HCT116 (cell line): Measurements from ENCODE around the gene KCNAB3. TPM values are rescaled to one million over a fixed set of nuclear protein-coding genes. Genes with fewer than 3 reads are reported as not detected.

ENCODE experiments used
- ATAC-seq: fragments of 200-7000 bp; cut with Tn5 transposase; 2 replicates; pipeline ENCODE4 v1.9.1; 2020; ENCODE audit warnings: mild to moderate bottlenecking, moderate library complexity
- BruUV-seq: library from RNA; stranded (reverse); fragments of 400-500 nt; replicated peaks from 2 replicates; lab custom pipeline; 2021; lab: Mats Ljungman, UMichigan
- CTCF ChIA-PET: fragments of 300-600 bp; sonication (Branson Sonifier 250); formaldehyde crosslinking; loops from one replicate; lab custom pipeline; 2021; ENCODE audit warnings: antibody characterized with exemption; lab: Charles Lee
- POLR2A ChIA-PET: fragments of 300-600, 350-600 bp; sonication (Branson Sonifier 250); formaldehyde crosslinking; loops from one replicate; lab custom pipeline; 2021; ENCODE audit warnings: antibody characterized with exemption; lab: Charles Lee
- RAD21 ChIA-PET, 2 experiments: fragments of 300-600 bp; sonication (Branson Sonifier 250); formaldehyde crosslinking; loops; one replicate each; lab custom pipeline; 2023; ENCODE audit warnings: low total read pairs in 2 of 2; ENCODE audit not compliant: uncharacterized antibody in 2 of 2, unreplicated experiment in 2 of 2, low non-redundant PET in 1 of 2; lab: Charles Lee
- DNase-seq: peaks from one replicate; pipeline ENCODE4 v3.0.0-alpha.2; 2010; ENCODE audit warnings: low read depth, low spot score
- H2AFZ ChIP-seq: fragments of 200-600 bp; shearing (Covaris generic), sonication (generic); 2 replicates; pipeline ENCODE4 v1.6.1; 2017; ENCODE audit warnings: low read depth, mixed run types, mixed read lengths, antibody characterized with exemption, low read length; ENCODE audit not compliant: poor library complexity, severe bottlenecking
- H3K27ac ChIP-seq: 2 replicates; pipeline ENCODE4 v1.5.1; 2012; ENCODE audit warnings: low read depth, low read length
- H3K27me3 ChIP-seq: fragments of 200-600 bp; sonication (generic); 2 replicates; pipeline ENCODE4 v1.6.1; 2016; ENCODE audit warnings: mixed run types, low read length, mixed read lengths; ENCODE audit not compliant: insufficient read depth
- H3K36me3 ChIP-seq, 2 experiments: fragments of 200-500 bp in 1 of 2; fragments of 200-600 bp in 1 of 2; sonication (Bioruptor generic) in 1 of 2; sonication (generic) in 1 of 2; 2 replicates each; pipeline versions ENCODE4 v1.5.1 to v1.6.1; 2014 to 2016; ENCODE audit warnings: low read length in 2 of 2, inconsistent platforms in 1 of 2, mixed read lengths in 1 of 2, mixed run types in 1 of 2; ENCODE audit not compliant: insufficient read depth in 2 of 2, control insufficient read depth in 1 of 2
- H3K4me1 ChIP-seq, 2 experiments: fragments of 200-600 bp in 1 of 2; sonication (generic) in 1 of 2; 2 replicates each; pipeline versions ENCODE4 v1.5.1 to v1.6.1; 2012 to 2017; ENCODE audit warnings: low read length in 2 of 2, inconsistent platforms in 1 of 2, mild to moderate bottlenecking in 1 of 2, mixed read lengths in 1 of 2, mixed run types in 1 of 2, moderate library complexity in 1 of 2; ENCODE audit not compliant: insufficient read depth in 2 of 2, control insufficient read depth in 1 of 2
- H3K4me2 ChIP-seq: fragments of 200-600 bp; sonication (generic); 2 replicates; pipeline ENCODE4 v1.6.1; 2017; ENCODE audit warnings: mixed run types, low read length, mixed read lengths
- H3K4me3 ChIP-seq, 2 experiments: fragments of 200-600 bp in 1 of 2; sonication (generic) in 1 of 2; replicated peaks in 1 of 2; 2 replicates each; pipeline ENCODE4 v1.5.1; 2011 to 2016; ENCODE audit warnings: low read length in 2 of 2, control low read depth in 1 of 2, low read depth in 1 of 2, mild to moderate bottlenecking in 1 of 2, mixed read lengths in 1 of 2, mixed run types in 1 of 2
- H3K79me2 ChIP-seq: fragments of 200-600 bp; sonication (generic); 2 replicates; pipeline ENCODE4 v1.6.1; 2017; ENCODE audit warnings: mild to moderate bottlenecking, mixed run types, low read length, moderate library complexity, mixed read lengths; ENCODE audit not compliant: insufficient read depth
- H3K9ac ChIP-seq: fragments of 200-600 bp; sonication (generic); 2 replicates; pipeline ENCODE4 v1.6.1; 2016; ENCODE audit warnings: low read length, mixed read lengths
- H3K9me2 ChIP-seq: fragments of 200-600 bp; sonication (generic), shearing (Covaris generic); 2 replicates; pipeline ENCODE4 v1.6.1; 2017; ENCODE audit warnings: mixed run types, mild to moderate bottlenecking, moderate library complexity; ENCODE audit not compliant: insufficient read depth
- H3K9me3 ChIP-seq, 2 experiments: fragments of 200-500 bp in 1 of 2; fragments of 200-600 bp in 1 of 2; sonication (Bioruptor generic) in 1 of 2; sonication (generic) in 1 of 2; 2 replicates each; pipeline ENCODE4 v1.6.1; 2014 to 2017; ENCODE audit warnings: low read length in 2 of 2, mixed read lengths in 2 of 2, inconsistent platforms in 1 of 2, low read depth in 1 of 2, mild to moderate bottlenecking in 1 of 2, mixed run types in 1 of 2, moderate library complexity in 1 of 2; ENCODE audit not compliant: control insufficient read depth in 1 of 2, insufficient read depth in 1 of 2
- H4K20me1 ChIP-seq: fragments of 200-600 bp; sonication (generic), shearing (Covaris generic); 2 replicates; pipeline ENCODE4 v1.6.1; 2017; ENCODE audit warnings: mixed run types, mild to moderate bottlenecking, moderate library complexity; ENCODE audit not compliant: insufficient read depth
- CBX3 ChIP-seq: IDR thresholded peaks from 2 replicates; pipeline ENCODE4 v1.6.1; 2012; ENCODE audit warnings: low read depth
- CEBPB ChIP-seq: IDR thresholded peaks from 2 replicates; pipeline ENCODE4 v1.6.1; 2012; ENCODE audit warnings: low read depth
- EGR1 ChIP-seq: IDR thresholded peaks from 2 replicates; pipeline ENCODE4 v1.6.1; 2012; ENCODE audit warnings: low read depth
- EZH2 ChIP-seq: fragments of 200-600 bp; sonication (generic); IDR thresholded peaks from 2 replicates; pipeline ENCODE4 v1.6.1; 2017; ENCODE audit warnings: antibody characterized with exemption, mixed run types
- EZH2phosphoT487 ChIP-seq: fragments of 200-600 bp; IDR thresholded peaks from 2 replicates; pipeline ENCODE4 v1.6.1; 2018; ENCODE audit warnings: antibody characterized with exemption, borderline replicate concordance
- FOSL1 ChIP-seq: IDR thresholded peaks from 2 replicates; pipeline ENCODE4 v1.6.1; 2012; ENCODE audit warnings: low read depth
- JUND ChIP-seq: IDR thresholded peaks from 2 replicates; pipeline ENCODE4 v1.6.1; 2012
- POLR2A ChIP-seq: IDR thresholded peaks from 2 replicates; pipeline ENCODE4 v1.7.0; 2011; ENCODE audit warnings: borderline replicate concordance; ENCODE audit not compliant: insufficient read depth, insufficient read length; ENCODE audit errors: extremely low read depth
- POLR2AphosphoS5 ChIP-seq: IDR thresholded peaks from 2 replicates; pipeline ENCODE4 v1.6.1; 2011; ENCODE audit warnings: mild to moderate bottlenecking, low read depth, low read length, moderate library complexity
- RAD21 ChIP-seq: IDR thresholded peaks from 2 replicates; pipeline ENCODE4 v1.6.1; 2012; ENCODE audit warnings: low read depth, mild to moderate bottlenecking
- SIN3A ChIP-seq: IDR thresholded peaks from 2 replicates; pipeline ENCODE4 v1.6.1; 2012; ENCODE audit warnings: low read depth
- SP1 ChIP-seq: IDR thresholded peaks from 2 replicates; pipeline ENCODE4 v1.6.1; 2012; ENCODE audit warnings: low read depth
- SRF ChIP-seq: IDR thresholded peaks from 2 replicates; pipeline ENCODE4 v1.6.1; 2012; ENCODE audit warnings: low read depth
- ZFX ChIP-seq: fragments of 450-650 bp; IDR thresholded peaks from 2 replicates; pipeline ENCODE4 v1.6.1; 2017
- ZNF274 ChIP-seq: fragments of 200-500 bp; sonication (Bioruptor generic); IDR thresholded peaks from 2 replicates; pipeline ENCODE4 v1.6.1; 2014; ENCODE audit warnings: mild to moderate bottlenecking, low read depth, low read length, inconsistent platforms
- intact Hi-C: fragments of 100-400 bp; cut with micrococcal nuclease; formaldehyde crosslinking; loops from 2 replicates; pipeline ENCODE4 v1.10.0; 2022
- total RNA-seq: library from RNA; stranded (reverse); gene quantifications from one replicate; pipeline ENCODE4 v1.2.1, GENCODE V29; 2021; ENCODE audit not compliant: unreplicated experiment
- TF ChIP-seq, protein P1 (sequence below): IDR thresholded peaks from 2 replicates; pipeline ENCODE4 v1.6.1; 2012
- TF ChIP-seq, protein P2 (sequence below): IDR thresholded peaks from 2 replicates; pipeline ENCODE4 v1.6.1; 2012
- TF ChIP-seq, protein P3 (sequence below): IDR thresholded peaks from 2 replicates; pipeline ENCODE4 v1.6.1; 2011; ENCODE audit warnings: mild to moderate bottlenecking, low read length, moderate library complexity; ENCODE audit not compliant: insufficient replicate concordance; ENCODE audit errors: extremely low read depth

KCNAB3 gene
- total RNA-seq, 1 experiment from 2014 or later = 7.1 TPM

DNA sequence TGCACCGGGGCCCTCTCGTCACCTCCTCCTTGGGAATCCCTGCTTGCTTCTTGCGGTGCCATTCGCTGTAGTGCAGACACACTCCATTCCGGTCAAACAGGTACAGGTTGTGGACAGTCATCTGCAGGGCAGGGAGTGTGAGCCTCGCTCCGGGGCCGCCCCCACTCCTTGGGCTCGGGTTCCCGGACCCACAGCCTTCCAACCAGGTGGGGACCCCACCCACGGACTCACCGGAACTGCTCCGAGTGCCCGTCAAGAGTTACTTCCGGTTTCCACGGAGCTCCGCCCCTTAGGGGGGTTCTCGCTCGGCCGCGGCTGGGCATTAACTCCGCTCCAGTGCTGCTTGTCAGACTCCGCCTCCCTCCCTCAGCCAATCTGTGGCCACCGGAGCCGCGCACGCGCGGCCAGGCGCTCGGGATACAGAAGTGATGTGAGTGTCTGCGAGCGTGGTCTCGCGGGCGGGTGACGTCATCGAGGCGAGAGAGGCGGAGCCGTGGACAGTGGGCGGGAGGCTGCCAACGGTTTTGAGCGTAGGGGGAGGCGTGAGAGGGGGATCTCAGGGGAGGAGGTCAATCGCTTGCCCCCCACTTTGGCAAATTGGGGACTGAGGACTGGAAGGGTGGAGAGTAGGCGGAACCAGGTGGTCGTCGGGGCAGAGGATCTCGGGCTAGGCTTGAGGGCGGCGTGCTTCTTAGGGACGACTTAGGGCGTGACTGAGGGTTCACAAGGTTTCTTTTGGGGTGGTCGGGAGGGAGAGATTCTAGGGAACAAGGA, 2.2 kb upstream of the KCNAB3 start, which contains the start of the genes CNTROB and TRAPPC1:
Gene CNTROB, plus strand, starts transcription at position 498 of the 774 bp plus-strand sequence. CDS start 874 bp downstream, outside the sequence.
Gene TRAPPC1, minus strand, starts transcription at position 238 of the 774 bp plus-strand sequence. Its CDS starts 117 bp downstream, at position 121.
- POLR2A ChIA-PET = interaction anchor here (0.5 to 1.5 kb wide), 7 partner anchors 10 to 241 kb away, joined by 3 to 7 read pairs (median 3); partner anchors contain the start of genes DNAH2 and NAA38
- Histone ChIP-seq H3K9me3 (no peaks in the 10 kb centered on the region), H4K20me1 (no peaks in the 10 kb centered on the region), H3K27ac (peak within 1 kb of the TSS; percentile 76), H3K9me2 (no peaks in the 10 kb centered on the region), H3K27me3 (no peaks in the 10 kb centered on the region), H3K79me2 (peaks cover 40% of the 10 kb centered on the region), H3K9ac (peak within 1 kb of the TSS; percentile 81), H2AFZ (peak within 1 kb of the TSS; percentile 42), H3K36me3 (peaks cover 14 to 15% of the 10 kb centered on the region in 2 experiments; a peak in 2 of 4 replicates), H3K4me1 (peaks cover 12 to 25% of the 10 kb centered on the region in 2 experiments; a peak in 3 of 4 replicates), H3K4me3 (peak within 1 kb of the TSS; percentile 91 to 98), H3K4me2 (peak within 1 kb of the TSS; percentile 82)
- DNase-seq (peak; percentile 97), ATAC-seq (peak; percentile 98)
- CTCF ChIA-PET = interaction anchor here (0.7 to 1.4 kb wide), 9 partner anchors 18 to 148 kb away, joined by 3 to 6 read pairs (median 4); no protein-coding TSS in a partner anchor
- TF ChIP-seq POLR2A = peak; percentile 55
- TF ChIP-seq JUND = no peak; the same call in 1 of the 2 replicates
- no peak for TF ChIP-seq ZNF274
- peak; percentile 50 for TF ChIP-seq SP1
- TF ChIP-seq POLR2AphosphoS5 = peak; percentile 87
- no peak for TF ChIP-seq SRF
- no peak for TF ChIP-seq CBX3
- TF ChIP-seq CEBPB = no peak
- peak; percentile 54; the same call in 1 of the 2 replicates for TF ChIP-seq SIN3A
- TF ChIP-seq, protein P1, sequence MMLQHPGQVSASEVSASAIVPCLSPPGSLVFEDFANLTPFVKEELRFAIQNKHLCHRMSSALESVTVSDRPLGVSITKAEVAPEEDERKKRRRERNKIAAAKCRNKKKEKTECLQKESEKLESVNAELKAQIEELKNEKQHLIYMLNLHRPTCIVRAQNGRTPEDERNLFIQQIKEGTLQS = no peak
- TF ChIP-seq, protein P2, sequence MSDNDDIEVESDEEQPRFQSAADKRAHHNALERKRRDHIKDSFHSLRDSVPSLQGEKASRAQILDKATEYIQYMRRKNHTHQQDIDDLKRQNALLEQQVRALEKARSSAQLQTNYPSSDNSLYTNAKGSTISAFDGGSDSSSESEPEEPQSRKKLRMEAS = peak; percentile 78
- no peak for TF ChIP-seq EZH2
- no peak for TF ChIP-seq ZFX
- peak; percentile 69 for TF ChIP-seq EGR1
- TF ChIP-seq RAD21 = no peak
- TF ChIP-seq, protein P3, sequence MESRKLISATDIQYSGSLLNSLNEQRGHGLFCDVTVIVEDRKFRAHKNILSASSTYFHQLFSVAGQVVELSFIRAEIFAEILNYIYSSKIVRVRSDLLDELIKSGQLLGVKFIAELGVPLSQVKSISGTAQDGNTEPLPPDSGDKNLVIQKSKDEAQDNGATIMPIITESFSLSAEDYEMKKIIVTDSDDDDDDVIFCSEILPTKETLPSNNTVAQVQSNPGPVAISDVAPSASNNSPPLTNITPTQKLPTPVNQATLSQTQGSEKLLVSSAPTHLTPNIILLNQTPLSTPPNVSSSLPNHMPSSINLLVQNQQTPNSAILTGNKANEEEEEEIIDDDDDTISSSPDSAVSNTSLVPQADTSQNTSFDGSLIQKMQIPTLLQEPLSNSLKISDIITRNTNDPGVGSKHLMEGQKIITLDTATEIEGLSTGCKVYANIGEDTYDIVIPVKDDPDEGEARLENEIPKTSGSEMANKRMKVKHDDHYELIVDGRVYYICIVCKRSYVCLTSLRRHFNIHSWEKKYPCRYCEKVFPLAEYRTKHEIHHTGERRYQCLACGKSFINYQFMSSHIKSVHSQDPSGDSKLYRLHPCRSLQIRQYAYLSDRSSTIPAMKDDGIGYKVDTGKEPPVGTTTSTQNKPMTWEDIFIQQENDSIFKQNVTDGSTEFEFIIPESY = peak; percentile 89
- TF ChIP-seq FOSL1 = no peak
- TF ChIP-seq EZH2phosphoT487 = no peak
- BruUV-seq = no TSS peak
- intact Hi-C loops = no loop called here
- RAD21 ChIA-PET = interaction anchor here in 1 of 2 experiments (0.8 to 1.5 kb wide), 2 partner anchors 46 to 110 kb away, joined by 3 read pairs; no protein-coding TSS in a partner anchor
